ENCODE measurements around the gene CAMK2A. TPM values are rescaled to one million over a fixed set of nuclear protein-coding genes. Genes with fewer than 3 reads are reported as not detected.

CAMK2A gene
- total RNA-seq, 1 donor from 2014 or later: 1.2 TPM

- Histone ChIP-seq H3K4me3 (ENCODE audit: insufficient read depth, low read depth, low read length) (no peak overlapping the region), H3K4me1 (ENCODE audit: insufficient read depth, low read length) (no peaks in the 10 kb centered on the region), H3K79me2 (ENCODE audit: insufficient read depth, low read length) (no peaks in the 10 kb centered on the region), H3K9ac (ENCODE audit: low read length) (no peak overlapping the region), H3K27me3 (ENCODE audit: insufficient read depth, low read length) (no peaks in the 10 kb centered on the region), H4K20me1 (ENCODE audit: insufficient read depth, low read length) (no peaks in the 10 kb centered on the region), H3K27ac (ENCODE audit: low read depth, low read length) (no peak overlapping the region), H3K9me3 (ENCODE audit: insufficient read depth, low read depth, low read length) (no peaks in the 10 kb centered on the region), H2AFZ (ENCODE audit: low read depth, low read length) (no peak overlapping the region), H3K4me2 (ENCODE audit: low read length) (no peak overlapping the region), H3K36me3 (ENCODE audit: insufficient read depth, low read length) (no peaks in the 10 kb centered on the region)
- no peak for DNase-seq (ENCODE audit: low read depth)
- FAIRE-seq: no peak
- H3K9me3 Mint-ChIP-seq (ENCODE audit: unreplicated experiment): no peaks in the 10 kb centered on the region
- no peak overlapping the region for H3K4me3 Mint-ChIP-seq (ENCODE audit: unreplicated experiment)
- H3K27me3 Mint-ChIP-seq (ENCODE audit: low read depth, unreplicated experiment): peaks cover 5% of the 10 kb centered on the region
- no peak overlapping the region for H3K27ac Mint-ChIP-seq (ENCODE audit: unreplicated experiment)
- TF ChIP-seq CTCF (IDR thresholded peaks at IDR 0.05; ENCODE audit: insufficient read depth, low read depth, low read length): no peak
- H3K4me1 Mint-ChIP-seq (ENCODE audit: low read depth, unreplicated experiment): peaks cover 7% of the 10 kb centered on the region
- no peaks in the 10 kb centered on the region for H3K36me3 Mint-ChIP-seq (ENCODE audit: low read depth, unreplicated experiment)
Measured at GRCh38 chr5:150221471-150221870, 68.1 kb downstream of the CAMK2A start.

- Histone ChIP-seq H3K79me2 (ENCODE audit: insufficient read depth, low read length) (no peaks in the 10 kb centered on the region), H3K9me3 (ENCODE audit: insufficient read depth, low read depth, low read length) (no peaks in the 10 kb centered on the region), H3K36me3 (ENCODE audit: insufficient read depth, low read length) (no peaks in the 10 kb centered on the region), H3K4me1 (ENCODE audit: insufficient read depth, low read length) (no peaks in the 10 kb centered on the region), H3K4me3 (ENCODE audit: insufficient read depth, low read depth, low read length) (no peak overlapping the region), H2AFZ (ENCODE audit: low read depth, low read length) (no peak overlapping the region), H3K27me3 (ENCODE audit: insufficient read depth, low read length) (no peaks in the 10 kb centered on the region), H3K4me2 (ENCODE audit: low read length) (no peak overlapping the region), H4K20me1 (ENCODE audit: insufficient read depth, low read length) (no peaks in the 10 kb centered on the region), H3K27ac (ENCODE audit: low read depth, low read length) (no peak overlapping the region), H3K9ac (ENCODE audit: low read length) (no peak overlapping the region)
- FAIRE-seq (no peak), DNase-seq (ENCODE audit: low read depth) (no peak)
- no peak overlapping the region for H3K27ac Mint-ChIP-seq (ENCODE audit: unreplicated experiment)
- H3K27me3 Mint-ChIP-seq (ENCODE audit: low read depth, unreplicated experiment): peaks cover 5% of the 10 kb centered on the region
- TF ChIP-seq CTCF (IDR thresholded peaks at IDR 0.05; ENCODE audit: insufficient read depth, low read depth, low read length): no peak
- no peak for TF ChIP-seq EZH2 (IDR thresholded peaks at IDR 0.05; ENCODE audit: insufficient read depth, low read length)
- H3K4me1 Mint-ChIP-seq (ENCODE audit: low read depth, unreplicated experiment): peaks cover 7% of the 10 kb centered on the region
- H3K4me3 Mint-ChIP-seq (ENCODE audit: unreplicated experiment): no peak overlapping the region
- no peaks in the 10 kb centered on the region for H3K36me3 Mint-ChIP-seq (ENCODE audit: low read depth, unreplicated experiment)
- H3K9me3 Mint-ChIP-seq (ENCODE audit: unreplicated experiment): no peaks in the 10 kb centered on the region
Measured at GRCh38 chr5:150219861-150220260, 69.7 kb downstream of the CAMK2A start.

- H3K4me1 Mint-ChIP-seq (ENCODE audit: low read depth, unreplicated experiment): no peaks in the 10 kb centered on the region
- no peaks in the 10 kb centered on the region for H4K20me1 ChIP-seq (ENCODE audit: insufficient read depth, low read length)
- H3K4me3 ChIP-seq (ENCODE audit: insufficient read depth, low read depth, low read length): no peak overlapping the region
- TF ChIP-seq EZH2 (IDR thresholded peaks at IDR 0.05; ENCODE audit: insufficient read depth, low read length): no peak
- no peak for TF ChIP-seq CTCF (IDR thresholded peaks at IDR 0.05; ENCODE audit: insufficient read depth, low read depth, low read length)
- no peaks in the 10 kb centered on the region for H3K9me3 ChIP-seq (ENCODE audit: insufficient read depth, low read depth, low read length)
- no peak for FAIRE-seq
- H3K4me3 Mint-ChIP-seq (ENCODE audit: unreplicated experiment): no peak overlapping the region
- no peak overlapping the region for H3K27ac ChIP-seq (ENCODE audit: low read depth, low read length)
- H3K9me3 Mint-ChIP-seq (ENCODE audit: unreplicated experiment): no peaks in the 10 kb centered on the region
- H2AFZ ChIP-seq (ENCODE audit: low read depth, low read length): no peak overlapping the region
- H3K36me3 ChIP-seq (ENCODE audit: insufficient read depth, low read length): no peaks in the 10 kb centered on the region
- DNase-seq (ENCODE audit: low read depth): no peak
- no peaks in the 10 kb centered on the region for H3K79me2 ChIP-seq (ENCODE audit: insufficient read depth, low read length)
- no peaks in the 10 kb centered on the region for H3K27me3 ChIP-seq (ENCODE audit: insufficient read depth, low read length)
- H3K27me3 Mint-ChIP-seq (ENCODE audit: low read depth, unreplicated experiment): peaks cover 5% of the 10 kb centered on the region
- H3K9ac ChIP-seq (ENCODE audit: low read length): no peak overlapping the region
- H3K4me1 ChIP-seq (ENCODE audit: insufficient read depth, low read length): peaks cover 5% of the 10 kb centered on the region
- H3K27ac Mint-ChIP-seq (ENCODE audit: unreplicated experiment): no peak overlapping the region
- no peaks in the 10 kb centered on the region for H3K36me3 Mint-ChIP-seq (ENCODE audit: low read depth, unreplicated experiment)
- H3K4me2 ChIP-seq (ENCODE audit: low read length): no peak overlapping the region
Measured at GRCh38 chr5:150219142-150219541, 70.4 kb downstream of the CAMK2A start.
